Middle frontal gyrus (tissue), 1 donor: ENCODE data around the gene VWF.

ENCODE experiments used
- DNase-seq: peaks from one replicate; pipeline ENCODE4 v3.0.0-alpha.2; 2015; ENCODE audit warnings: low spot score; ENCODE audit errors: extremely low spot score

VWF gene

GRCh38 chr12:5914387-5915149 is 209.9 kb downstream of the VWF start:
- no peak for DNase-seq

- DNase-seq: no peak
Observed at GRCh38 chr12:5913387-5913786, 211.1 kb downstream of the VWF start.

GRCh38 chr12:5912437-5913334 is 211.8 kb downstream of the VWF start:
- DNase-seq: no peak

GRCh38 chr12:5912011-5912410 is 212.5 kb downstream of the VWF start:
- DNase-seq: no peak

- DNase-seq: no peak
Observed at GRCh38 chr12:5910790-5911548, 213.5 kb downstream of the VWF start.

GRCh38 chr12:5909560-5909959 is 214.9 kb downstream of the VWF start:
- DNase-seq: no peak

- no peak for DNase-seq
Observed at GRCh38 chr12:5908251-5908650, 216.2 kb downstream of the VWF start.

GRCh38 chr12:5907807-5908206 is 216.7 kb downstream of the VWF start:
- no peak for DNase-seq

- no peak for DNase-seq
Observed at GRCh38 chr12:5905757-5906156, 218.7 kb downstream of the VWF start.

GRCh38 chr12:5904969-5905368 is 219.5 kb downstream of the VWF start:
- no peak for DNase-seq

- no peak for DNase-seq
Observed at GRCh38 chr12:5904441-5904840, 220.0 kb downstream of the VWF start.

GRCh38 chr12:5902736-5903135 is 221.7 kb downstream of the VWF start:
- no peak for DNase-seq

- DNase-seq: no peak
Observed at GRCh38 chr12:5901416-5901815, 223.1 kb downstream of the VWF start.

- no peak for DNase-seq
Observed at GRCh38 chr12:5900533-5901205, 223.8 kb downstream of the VWF start.

- no peak for DNase-seq
Observed at GRCh38 chr12:5900076-5900475, 224.4 kb downstream of the VWF start.

- DNase-seq: no peak
Observed at GRCh38 chr12:5899675-5900074, 224.8 kb downstream of the VWF start.

- DNase-seq: no peak
Observed at GRCh38 chr12:5898874-5899273, 225.6 kb downstream of the VWF start.
